ENCODE data around the gene SNAPC3. TPM values are rescaled to one million over a fixed set of nuclear protein-coding genes. Genes with fewer than 3 reads are reported as not detected.
A peak's percentile ranks its signal among the peaks of the same experiment; 100 is the strongest.
"Not testable (repeated sequence)": the region's sequence is repeated elsewhere in the genome, so short reads cannot be mapped to it uniquely, and the experiment has no call there.

SNAPC3 gene
- total RNA-seq, 1 experiment from 2014 or later: 33.5 TPM

GRCh38 chr9:15433191-15433590 is 10.5 kb downstream of the SNAPC3 start:
- TF ChIP-seq, protein P1, sequence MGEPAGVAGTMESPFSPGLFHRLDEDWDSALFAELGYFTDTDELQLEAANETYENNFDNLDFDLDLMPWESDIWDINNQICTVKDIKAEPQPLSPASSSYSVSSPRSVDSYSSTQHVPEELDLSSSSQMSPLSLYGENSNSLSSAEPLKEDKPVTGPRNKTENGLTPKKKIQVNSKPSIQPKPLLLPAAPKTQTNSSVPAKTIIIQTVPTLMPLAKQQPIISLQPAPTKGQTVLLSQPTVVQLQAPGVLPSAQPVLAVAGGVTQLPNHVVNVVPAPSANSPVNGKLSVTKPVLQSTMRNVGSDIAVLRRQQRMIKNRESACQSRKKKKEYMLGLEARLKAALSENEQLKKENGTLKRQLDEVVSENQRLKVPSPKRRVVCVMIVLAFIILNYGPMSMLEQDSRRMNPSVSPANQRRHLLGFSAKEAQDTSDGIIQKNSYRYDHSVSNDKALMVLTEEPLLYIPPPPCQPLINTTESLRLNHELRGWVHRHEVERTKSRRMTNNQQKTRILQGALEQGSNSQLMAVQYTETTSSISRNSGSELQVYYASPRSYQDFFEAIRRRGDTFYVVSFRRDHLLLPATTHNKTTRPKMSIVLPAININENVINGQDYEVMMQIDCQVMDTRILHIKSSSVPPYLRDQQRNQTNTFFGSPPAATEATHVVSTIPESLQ (CRISPR knock-in tag; IDR thresholded peaks at IDR 0.05): no peak
- Mint-ChIP-seq H3K36me3 (peaks cover 58% of the 10 kb centered on the region), H3K4me1 (peaks cover 24% of the 10 kb centered on the region), H3K9me3 (peaks cover 4% of the 10 kb centered on the region; the same call in 1 of the 2 replicates), H3K4me3 (no peak overlapping the region), H3K27ac (no peak overlapping the region), H3K27me3 (ENCODE audit: low read depth) (no peaks in the 10 kb centered on the region)
- ChIA-PET POLR2A (no interaction called here), CTCF (no interaction called here)
- DNase-seq (ENCODE audit: low spot score) (no peak), ATAC-seq (no peak)

GRCh38 chr9:15433661-15434060 is 11.0 kb downstream of the SNAPC3 start:
- ChIA-PET POLR2A (no interaction called here), CTCF (no interaction called here)
- peaks cover 58% of the 10 kb centered on the region for H3K36me3 Mint-ChIP-seq
- H3K9me3 Mint-ChIP-seq: peaks cover 7% of the 10 kb centered on the region; the same call in 1 of the 2 replicates
- no peak overlapping the region for H3K4me3 Mint-ChIP-seq
- H3K27ac Mint-ChIP-seq: no peak overlapping the region
- peaks cover 22% of the 10 kb centered on the region for H3K4me1 Mint-ChIP-seq
- DNase-seq (ENCODE audit: low spot score) (no peak), ATAC-seq (no peak)
- TF ChIP-seq CREM (CRISPR knock-in tag; IDR thresholded peaks at IDR 0.05): no peak
- H3K27me3 Mint-ChIP-seq (ENCODE audit: low read depth): no peaks in the 10 kb centered on the region

GRCh38 chr9:15438891-15439290 is 16.2 kb downstream of the SNAPC3 start:
- POLR2A ChIA-PET: no interaction called here
- Mint-ChIP-seq H3K4me1 (no peaks in the 10 kb centered on the region), H3K9me3 (peaks cover 38% of the 10 kb centered on the region), H3K4me3 (no peak overlapping the region), H3K27me3 (ENCODE audit: low read depth) (no peaks in the 10 kb centered on the region; the same call in 1 of the 2 replicates), H3K27ac (no peak overlapping the region), H3K36me3 (peaks cover 83% of the 10 kb centered on the region)
- DNase-seq (ENCODE audit: low spot score): no peak
- CTCF ChIA-PET: no interaction called here
- no peak for TF ChIP-seq ZNF671 (CRISPR knock-in tag; IDR thresholded peaks at IDR 0.05)
- no peak for TF ChIP-seq SOX15 (CRISPR knock-in tag; IDR thresholded peaks at IDR 0.05)
- TF ChIP-seq ATF1 (CRISPR knock-in tag; IDR thresholded peaks at IDR 0.05): no peak
- peak; percentile 74; the same call in 1 of the 2 replicates for TF ChIP-seq ZNF121 (CRISPR knock-in tag; IDR thresholded peaks at IDR 0.05)
- TF ChIP-seq SMAD4 (CRISPR knock-in tag; IDR thresholded peaks at IDR 0.05): no peak
- no peak for TF ChIP-seq RELA (CRISPR knock-in tag; IDR thresholded peaks at IDR 0.05; ENCODE audit: borderline replicate concordance)
- no peak for ATAC-seq

DNA sequence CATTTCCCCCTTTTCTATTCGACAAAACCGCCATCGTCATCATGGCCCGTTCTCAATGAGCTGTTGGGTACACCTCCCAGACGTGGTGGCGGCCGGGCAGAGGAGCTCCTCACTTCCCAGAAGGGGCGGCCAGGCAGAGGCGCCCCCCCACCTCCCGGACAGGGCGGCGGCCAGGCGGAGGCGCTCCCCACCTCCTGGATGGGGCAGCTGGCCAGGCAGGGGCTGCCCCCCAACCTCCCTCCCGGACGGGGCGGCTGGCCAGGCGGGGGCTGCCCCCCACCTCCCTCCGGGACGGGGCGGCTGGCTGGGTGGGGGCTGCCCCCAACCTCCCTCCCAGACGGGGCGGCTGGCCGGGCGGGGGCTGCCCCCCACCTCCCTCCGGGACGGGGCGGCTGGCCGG is 19.2 kb downstream of the SNAPC3 start:
- H3K4me1 Mint-ChIP-seq; CTCF ChIA-PET; ATAC-seq; POLR2A ChIA-PET; H3K4me3 Mint-ChIP-seq; H3K27me3 Mint-ChIP-seq (ENCODE audit: low read depth); DNase-seq (ENCODE audit: low spot score); H3K27ac Mint-ChIP-seq: not testable (repeated sequence)
- peaks cover 38% of the 10 kb centered on the region for H3K9me3 Mint-ChIP-seq
- peaks cover 90% of the 10 kb centered on the region for H3K36me3 Mint-ChIP-seq

DNA sequence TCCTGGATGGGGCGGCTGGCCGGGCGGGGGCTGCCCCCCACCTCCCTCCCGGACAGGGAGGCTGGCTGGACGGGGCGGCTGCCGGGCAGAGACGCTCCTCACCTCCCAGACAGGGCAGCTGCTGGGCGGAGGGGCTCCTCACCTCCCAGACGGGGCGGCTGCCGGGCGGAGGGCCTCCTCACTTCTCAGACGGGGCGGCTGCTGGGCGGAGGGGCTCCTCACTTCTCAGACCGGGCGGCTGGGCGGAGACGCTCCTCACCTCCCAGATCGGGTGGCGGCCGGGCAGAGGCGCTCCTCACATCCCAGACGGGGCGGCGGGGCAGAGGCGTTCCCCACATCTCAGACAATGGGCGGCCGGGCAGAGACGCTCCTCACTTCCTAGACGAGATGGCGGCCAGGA is 19.6 kb downstream of the SNAPC3 start:
- H3K4me3 Mint-ChIP-seq; ATAC-seq; DNase-seq (ENCODE audit: low spot score); H3K4me1 Mint-ChIP-seq; POLR2A ChIA-PET; H3K27ac Mint-ChIP-seq; H3K27me3 Mint-ChIP-seq (ENCODE audit: low read depth); CTCF ChIA-PET: not testable (repeated sequence)
- Mint-ChIP-seq H3K9me3 (peaks cover 38% of the 10 kb centered on the region), H3K36me3 (peaks cover 92% of the 10 kb centered on the region)

DNA sequence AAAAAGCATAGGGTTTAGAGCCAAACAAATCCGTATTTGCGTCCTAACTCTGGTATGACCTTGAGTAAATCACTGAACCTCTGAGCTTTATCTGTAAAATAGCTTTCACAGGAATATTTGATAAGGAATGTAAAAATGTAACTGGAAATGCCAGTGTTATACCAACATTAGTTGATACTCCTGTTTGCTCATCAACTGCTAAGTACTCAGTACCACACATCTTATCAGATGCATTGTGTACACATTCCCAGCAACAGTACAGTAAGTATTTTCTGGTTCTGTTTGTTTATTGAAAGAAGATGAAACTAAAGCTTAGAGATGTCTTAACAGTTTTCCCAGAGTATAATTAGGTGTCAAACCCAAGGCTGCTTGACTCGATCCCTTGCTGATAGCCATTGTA is 21.5 kb downstream of the SNAPC3 start:
- Mint-ChIP-seq H3K36me3 (peaks cover 92% of the 10 kb centered on the region), H3K4me1 (no peaks in the 10 kb centered on the region)
- no peak for ATAC-seq

More for the DNA sequence above, 21.5 kb downstream of the SNAPC3 start:
- TF ChIP-seq ATF2 (CRISPR knock-in tag; IDR thresholded peaks at IDR 0.05; ENCODE audit: borderline replicate concordance, low read depth) (no peak), RORB (CRISPR knock-in tag; IDR thresholded peaks at IDR 0.05) (no peak), NR1H2 (CRISPR knock-in tag; IDR thresholded peaks at IDR 0.05) (no peak), NFE2L1 (CRISPR knock-in tag; IDR thresholded peaks at IDR 0.05) (no peak), ZNF423 (CRISPR knock-in tag; IDR thresholded peaks at IDR 0.05) (no peak)
- TF ChIP-seq, protein P2, sequence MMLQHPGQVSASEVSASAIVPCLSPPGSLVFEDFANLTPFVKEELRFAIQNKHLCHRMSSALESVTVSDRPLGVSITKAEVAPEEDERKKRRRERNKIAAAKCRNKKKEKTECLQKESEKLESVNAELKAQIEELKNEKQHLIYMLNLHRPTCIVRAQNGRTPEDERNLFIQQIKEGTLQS (CRISPR knock-in tag; conservative IDR thresholded peaks at IDR 0.05): no peak
- H3K4me3 Mint-ChIP-seq: no peak overlapping the region
- H3K9me3 Mint-ChIP-seq: peaks cover 26% of the 10 kb centered on the region
- H3K27ac Mint-ChIP-seq: no peak overlapping the region
- no peaks in the 10 kb centered on the region; the same call in 1 of the 2 replicates for H3K27me3 Mint-ChIP-seq (ENCODE audit: low read depth)
- no peak for DNase-seq (ENCODE audit: low spot score)
- ChIA-PET CTCF (interaction anchor here (1.1 kb wide), 1 partner anchor 347 kb away, joined by 5 read pairs; no protein-coding TSS in a partner anchor), POLR2A (no interaction called here)
